Urinary bladder (tissue), 4 donors: ENCODE data around the gene VTI1A. TPM values are rescaled to one million over a fixed set of nuclear protein-coding genes. Genes with fewer than 3 reads are reported as not detected.

ENCODE experiments used
- DNase-seq: peaks from one replicate; pipeline ENCODE4 v3.0.0-alpha.2; 2015; ENCODE audit errors: extremely low spot score
- H3K27ac ChIP-seq: one replicate; pipeline ENCODE4 v1.5.1; 2013; ENCODE audit warnings: low read depth, mild to moderate bottlenecking, moderate library complexity
- H3K36me3 ChIP-seq: one replicate; pipeline ENCODE4 v1.6.1; 2013; ENCODE audit warnings: mild to moderate bottlenecking, moderate library complexity; ENCODE audit not compliant: insufficient read depth
- H3K4me1 ChIP-seq: one replicate; pipeline ENCODE4 v1.6.1; 2013; ENCODE audit warnings: mild to moderate bottlenecking, moderate library complexity; ENCODE audit not compliant: insufficient read depth
- H3K4me3 ChIP-seq: one replicate; pipeline ENCODE4 v1.5.1; 2013; ENCODE audit warnings: low read depth, low read length
- WGBS: extraction: QIAGEN DNeasy Blood & Tissue Kit; methylation state at CpG from one replicate; pipeline ENCODE4 v1.1.7; 2013; 5-methylcytosine and 5-hydroxymethylcytosine counted together
- polyA plus RNA-seq: library from polyadenylated mRNA; stranded (reverse); fragments of 200-250 nt; gene quantifications from one replicate; pipeline ENCODE4 v1.2.3, GENCODE V29; 2013
- total RNA-seq: library from RNA; depleted of rRNA; stranded (reverse); fragments of >200 nt; gene quantifications from one replicate; pipeline ENCODE4 v1.2.3, GENCODE V29; 2014
- donor health status: healthy with polysubstance abuse.
- donor health status: healthy.

Gene VTI1A
- total and polyA plus RNA-seq, 2 donors = 13.1 to 42.4 TPM

- Histone ChIP-seq H3K27ac (no peak overlapping the region), H3K4me1 (no peaks in the 10 kb centered on the region), H3K4me3 (no peak overlapping the region), H3K36me3 (no peaks in the 10 kb centered on the region)
- 92% methylated on average over 7 of the region's 7 CpGs for WGBS
- DNase-seq = no peak
These were observed 166.6 kb downstream of the VTI1A start for GRCh38 chr10:112613620-112614019.

- 93% methylated on average over 6 of the region's 6 CpGs for WGBS
- Histone ChIP-seq H3K4me3 (no peak overlapping the region), H3K27ac (no peak overlapping the region), H3K4me1 (no peaks in the 10 kb centered on the region), H3K36me3 (no peaks in the 10 kb centered on the region)
- DNase-seq = no peak
These were observed 167.1 kb downstream of the VTI1A start for GRCh38 chr10:112614072-112614471.

GRCh38 chr10:112614586-112614985, 167.6 kb downstream of the VTI1A start:
- no peak for DNase-seq
- 90% methylated on average over 1 of the region's 1 CpG for WGBS
- Histone ChIP-seq H3K36me3 (no peaks in the 10 kb centered on the region), H3K27ac (no peak overlapping the region), H3K4me1 (no peaks in the 10 kb centered on the region), H3K4me3 (no peak overlapping the region)

- H3K4me1 ChIP-seq = no peaks in the 10 kb centered on the region
- no peak overlapping the region for H3K27ac ChIP-seq
- no peak for DNase-seq
- no peaks in the 10 kb centered on the region for H3K36me3 ChIP-seq
- WGBS = 98% methylated on average over 1 of the region's 1 CpG
- no peak overlapping the region for H3K4me3 ChIP-seq
These were observed 168.3 kb downstream of the VTI1A start for GRCh38 chr10:112615269-112615668.

GRCh38 chr10:112616647-112617046, 169.6 kb downstream of the VTI1A start:
- DNase-seq = no peak
- Histone ChIP-seq H3K36me3 (no peaks in the 10 kb centered on the region), H3K4me3 (no peak overlapping the region), H3K4me1 (no peaks in the 10 kb centered on the region), H3K27ac (no peak overlapping the region)

GRCh38 chr10:112618814-112619213, 171.8 kb downstream of the VTI1A start:
- H3K27ac ChIP-seq = no peak overlapping the region
- H3K36me3 ChIP-seq = no peaks in the 10 kb centered on the region
- WGBS = 93% methylated on average over 3 of the region's 3 CpGs
- no peak overlapping the region for H3K4me3 ChIP-seq
- no peaks in the 10 kb centered on the region for H3K4me1 ChIP-seq
- DNase-seq = no peak

GRCh38 chr10:112619556-112619955, 172.5 kb downstream of the VTI1A start:
- H3K4me1 ChIP-seq = no peaks in the 10 kb centered on the region
- H3K36me3 ChIP-seq = no peaks in the 10 kb centered on the region
- H3K4me3 ChIP-seq = no peak overlapping the region
- no peak overlapping the region for H3K27ac ChIP-seq
- no peak for DNase-seq
- 83% methylated on average over 4 of the region's 4 CpGs for WGBS

GRCh38 chr10:112622786-112623185, 175.8 kb downstream of the VTI1A start:
- Histone ChIP-seq H3K4me3 (no peak overlapping the region), H3K36me3 (no peaks in the 10 kb centered on the region), H3K27ac (no peak overlapping the region), H3K4me1 (no peaks in the 10 kb centered on the region)
- WGBS = 44% methylated on average over 2 of the region's 2 CpGs
- no peak for DNase-seq

- Histone ChIP-seq H3K4me3 (no peak overlapping the region), H3K36me3 (no peaks in the 10 kb centered on the region), H3K27ac (no peak overlapping the region), H3K4me1 (no peaks in the 10 kb centered on the region)
- WGBS = 65% methylated on average over 7 of the region's 7 CpGs
- no peak for DNase-seq
These were observed 177.6 kb downstream of the VTI1A start for GRCh38 chr10:112624546-112625048.

- Histone ChIP-seq H3K27ac (no peak overlapping the region), H3K4me1 (no peaks in the 10 kb centered on the region), H3K36me3 (no peaks in the 10 kb centered on the region), H3K4me3 (no peak overlapping the region)
- no peak for DNase-seq
- WGBS = 76% methylated on average over 5 of the region's 5 CpGs
These were observed 182.1 kb downstream of the VTI1A start for GRCh38 chr10:112628951-112629609.

- Histone ChIP-seq H3K27ac (no peak overlapping the region), H3K4me3 (no peak overlapping the region), H3K36me3 (no peaks in the 10 kb centered on the region), H3K4me1 (no peaks in the 10 kb centered on the region)
- 93% methylated on average over 8 of the region's 8 CpGs for WGBS
- no peak for DNase-seq
These were observed 184.7 kb downstream of the VTI1A start for GRCh38 chr10:112631501-112632400.

GRCh38 chr10:112634096-112634830, 187.2 kb downstream of the VTI1A start:
- Histone ChIP-seq H3K4me3 (no peak overlapping the region), H3K4me1 (no peaks in the 10 kb centered on the region), H3K27ac (no peak overlapping the region), H3K36me3 (no peaks in the 10 kb centered on the region)
- 45% methylated on average over 5 of the region's 5 CpGs for WGBS
- no peak for DNase-seq

- 47% methylated on average over 3 of the region's 3 CpGs for WGBS
- Histone ChIP-seq H3K27ac (no peak overlapping the region), H3K4me3 (no peak overlapping the region), H3K36me3 (no peaks in the 10 kb centered on the region), H3K4me1 (no peaks in the 10 kb centered on the region)
- DNase-seq = no peak
These were observed 190.9 kb downstream of the VTI1A start for GRCh38 chr10:112637901-112638300.
